ENCODE measurements around the gene PMM2. TPM values are rescaled to one million over a fixed set of nuclear protein-coding genes. Genes with fewer than 3 reads are reported as not detected.
"Not testable (repeated sequence)": the region's sequence is repeated elsewhere in the genome, so short reads cannot be mapped to it uniquely, and the experiment has no call there.

Gene PMM2
- total RNA-seq, 2 donors from 2014 or later, result 22.9 to 59.3 TPM

DNA sequence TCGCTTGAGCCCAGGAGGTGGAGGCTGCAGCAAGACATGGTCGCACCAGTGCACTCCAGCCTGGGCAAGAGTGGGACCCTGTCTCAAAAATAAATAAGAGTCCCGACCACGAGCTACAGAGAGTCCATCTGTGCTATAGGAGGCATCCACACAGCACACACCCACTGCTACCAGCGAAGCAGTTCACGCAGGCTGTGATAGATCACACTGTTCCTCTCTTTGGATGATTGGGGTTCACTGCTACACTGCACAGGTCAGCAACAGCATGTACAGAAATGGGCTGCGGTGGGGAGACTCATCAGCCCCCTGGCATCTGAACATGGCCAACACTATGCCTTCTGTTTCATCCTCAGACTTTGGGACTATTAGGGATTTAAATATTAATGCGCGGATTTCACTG lies 33.8 kb downstream of the PMM2 start:
- H3K27me3 ChIP-seq (replicated peaks; ENCODE audit: insufficient read depth), result no peaks in the 10 kb centered on the region
- ATAC-seq (ENCODE audit: insufficient number of reproducible peaks, low FRiP score, low read depth) (no peak), DNase-seq (ENCODE audit: low spot score) (no peak)
- no peak overlapping the region for H3K27ac ChIP-seq
- peaks cover 13% of the 10 kb centered on the region for H3K36me3 ChIP-seq
- H3K9me3 ChIP-seq, result no peaks in the 10 kb centered on the region
- H3K4me1 ChIP-seq (ENCODE audit: control insufficient read depth in 1 of 2, low read depth in 2 of 2), result no peaks in the 10 kb centered on the region
- no peak for TF ChIP-seq CTCF (IDR thresholded peaks at IDR 0.05)
- no peak overlapping the region for H3K4me3 ChIP-seq

DNA sequence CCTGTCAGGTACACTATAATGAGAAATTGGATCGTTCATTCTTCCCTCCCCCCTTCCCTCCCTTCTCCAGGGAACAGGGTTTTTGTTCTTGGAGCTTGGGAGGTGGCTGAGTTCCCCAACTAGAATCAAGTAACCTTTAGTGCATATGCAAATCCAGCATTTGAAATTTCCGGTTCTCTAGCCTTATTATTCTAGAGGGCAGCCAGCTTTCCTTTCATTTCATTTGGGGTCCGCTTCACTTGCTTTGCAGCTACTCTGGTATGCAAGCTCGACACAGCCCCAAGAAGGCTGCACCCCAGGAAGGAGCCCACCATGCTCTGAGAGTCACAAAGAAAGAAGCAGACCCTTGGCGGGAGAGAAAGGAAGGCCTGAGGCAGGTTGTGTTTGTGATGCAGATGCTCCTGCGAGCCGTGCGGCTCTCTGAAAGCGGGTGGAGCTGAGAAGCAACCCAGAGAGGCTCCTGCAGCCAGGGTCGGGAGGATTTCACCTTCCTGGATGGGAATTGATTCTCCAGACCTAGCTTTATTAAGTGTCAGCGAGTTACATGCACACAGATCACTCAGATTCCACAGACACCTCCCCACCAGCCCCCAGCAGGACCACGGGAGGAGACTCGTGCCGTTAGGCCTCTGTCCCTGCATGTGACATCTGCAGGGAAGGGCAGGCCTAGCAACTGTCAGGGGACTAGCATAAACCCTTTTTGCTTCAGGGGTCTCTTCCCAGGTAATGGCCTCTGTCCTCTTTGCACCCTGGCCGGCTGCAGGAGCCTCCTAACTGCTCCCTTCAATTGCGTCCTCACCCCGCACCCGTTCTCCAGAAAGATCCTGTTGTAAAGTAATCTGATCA lies 34.5 kb downstream of the PMM2 start:
- ATAC-seq (ENCODE audit: insufficient number of reproducible peaks, low FRiP score, low read depth), result no peak
- Histone ChIP-seq H3K36me3 (peaks cover 13% of the 10 kb centered on the region), H3K4me3 (no peak overlapping the region), H3K27ac (no peak overlapping the region), H3K27me3 (replicated peaks; ENCODE audit: insufficient read depth) (no peaks in the 10 kb centered on the region), H3K4me1 (ENCODE audit: control insufficient read depth in 1 of 2, low read depth in 2 of 2) (no peaks in the 10 kb centered on the region), H3K9me3 (no peaks in the 10 kb centered on the region)
- no peak for TF ChIP-seq CTCF (IDR thresholded peaks at IDR 0.05)
- DNase-seq (ENCODE audit: low spot score), result no peak

GRCh38 chr16:8832717-8833105 lies 35.1 kb downstream of the PMM2 start:
- Histone ChIP-seq H3K4me1 (ENCODE audit: control insufficient read depth in 1 of 2, low read depth in 2 of 2) (no peaks in the 10 kb centered on the region), H3K4me3 (no peak overlapping the region), H3K9me3 (no peaks in the 10 kb centered on the region), H3K27me3 (replicated peaks; ENCODE audit: insufficient read depth) (no peaks in the 10 kb centered on the region), H3K27ac (no peak overlapping the region), H3K36me3 (peaks cover 13% of the 10 kb centered on the region)
- no peak for TF ChIP-seq CTCF (IDR thresholded peaks at IDR 0.05)
- ATAC-seq (ENCODE audit: insufficient number of reproducible peaks, low FRiP score, low read depth) (no peak), DNase-seq (ENCODE audit: low spot score) (no peak)

DNA sequence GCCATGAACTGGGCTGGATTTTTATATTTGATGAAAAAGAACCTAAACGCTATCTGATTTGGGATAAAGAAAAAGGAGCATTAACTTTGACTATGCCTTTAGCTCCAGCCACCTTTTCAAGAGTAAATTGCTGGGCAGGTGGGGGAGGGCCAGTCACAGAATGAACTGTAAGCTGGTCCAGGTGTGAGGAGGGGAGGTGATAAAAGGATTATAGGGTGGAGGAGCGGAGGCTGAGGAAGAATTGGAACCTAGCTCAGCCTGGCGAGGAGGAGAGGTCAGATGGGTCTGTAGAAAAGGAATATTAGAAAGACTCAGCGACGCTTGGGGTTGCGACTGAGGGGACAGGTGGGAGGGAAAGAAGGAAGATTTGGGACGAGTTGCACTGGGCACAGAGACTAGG lies 39.2 kb downstream of the PMM2 start:
- H3K9me3 ChIP-seq; ATAC-seq (ENCODE audit: insufficient number of reproducible peaks, low FRiP score, low read depth); H3K27me3 ChIP-seq (replicated peaks; ENCODE audit: insufficient read depth); H3K4me1 ChIP-seq (ENCODE audit: control insufficient read depth in 1 of 2, low read depth in 2 of 2); H3K36me3 ChIP-seq; H3K27ac ChIP-seq; DNase-seq (ENCODE audit: low spot score); H3K4me3 ChIP-seq: not testable (repeated sequence)

- not testable (repeated sequence) for H3K27me3 ChIP-seq (replicated peaks; ENCODE audit: insufficient read depth); H3K9me3 ChIP-seq; H3K4me3 ChIP-seq; H3K36me3 ChIP-seq; ATAC-seq (ENCODE audit: insufficient number of reproducible peaks, low FRiP score, low read depth); DNase-seq (ENCODE audit: low spot score); H3K4me1 ChIP-seq (ENCODE audit: control insufficient read depth in 1 of 2, low read depth in 2 of 2); H3K27ac ChIP-seq
These were observed 40.0 kb downstream of the PMM2 start for GRCh38 chr16:8837594-8837993.

DNA sequence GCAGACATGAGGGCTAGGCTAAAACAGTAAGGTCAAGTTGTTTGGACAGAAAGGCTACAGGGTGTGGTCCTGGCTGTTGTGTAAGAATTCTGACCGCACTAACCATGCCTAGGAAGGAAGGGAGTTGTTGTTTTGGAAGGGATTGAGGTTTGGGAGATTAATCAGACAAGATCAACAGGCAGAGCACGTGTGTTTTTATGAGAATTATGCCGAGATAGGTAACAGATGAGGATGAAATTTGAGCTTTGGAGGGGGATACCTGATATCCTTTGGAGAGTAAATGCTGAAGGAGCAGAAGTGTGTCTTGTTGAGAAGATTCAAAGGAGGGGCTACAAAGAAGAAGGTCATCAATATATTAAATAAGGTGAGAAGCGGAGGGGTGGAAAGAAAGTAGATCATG lies 44.4 kb downstream of the PMM2 start:
- not testable (repeated sequence) for ATAC-seq (ENCODE audit: insufficient number of reproducible peaks, low FRiP score, low read depth); H3K4me3 ChIP-seq

GRCh38 chr16:8843296-8843695 lies 45.7 kb downstream of the PMM2 start:
- not testable (repeated sequence) for ATAC-seq (ENCODE audit: insufficient number of reproducible peaks, low FRiP score, low read depth); H3K27me3 ChIP-seq (replicated peaks; ENCODE audit: insufficient read depth); H3K9me3 ChIP-seq; H3K4me1 ChIP-seq (ENCODE audit: control insufficient read depth in 1 of 2, low read depth in 2 of 2); H3K27ac ChIP-seq; H3K36me3 ChIP-seq; H3K4me3 ChIP-seq; DNase-seq (ENCODE audit: low spot score)

More for the DNA sequence above, 44.4 kb downstream of the PMM2 start:
- H3K9me3 ChIP-seq; H3K27me3 ChIP-seq (replicated peaks; ENCODE audit: insufficient read depth); DNase-seq (ENCODE audit: low spot score); H3K27ac ChIP-seq; H3K4me1 ChIP-seq (ENCODE audit: control insufficient read depth in 1 of 2, low read depth in 2 of 2); H3K36me3 ChIP-seq: not testable (repeated sequence)

Data from thoracic aorta (tissue), 2 donors.